ENCODE results near the gene MALAT1. TPM values are rescaled to one million over a fixed set of nuclear protein-coding genes. Genes with fewer than 3 reads are reported as not detected.

The MALAT1 gene
- total and polyA plus RNA-seq, 10 of the 15 experiments (the other 5 are each of a cell fraction or from before 2014, with no cell fraction given): 448 to 8,160 (median 2,019) TPM

DNA sequence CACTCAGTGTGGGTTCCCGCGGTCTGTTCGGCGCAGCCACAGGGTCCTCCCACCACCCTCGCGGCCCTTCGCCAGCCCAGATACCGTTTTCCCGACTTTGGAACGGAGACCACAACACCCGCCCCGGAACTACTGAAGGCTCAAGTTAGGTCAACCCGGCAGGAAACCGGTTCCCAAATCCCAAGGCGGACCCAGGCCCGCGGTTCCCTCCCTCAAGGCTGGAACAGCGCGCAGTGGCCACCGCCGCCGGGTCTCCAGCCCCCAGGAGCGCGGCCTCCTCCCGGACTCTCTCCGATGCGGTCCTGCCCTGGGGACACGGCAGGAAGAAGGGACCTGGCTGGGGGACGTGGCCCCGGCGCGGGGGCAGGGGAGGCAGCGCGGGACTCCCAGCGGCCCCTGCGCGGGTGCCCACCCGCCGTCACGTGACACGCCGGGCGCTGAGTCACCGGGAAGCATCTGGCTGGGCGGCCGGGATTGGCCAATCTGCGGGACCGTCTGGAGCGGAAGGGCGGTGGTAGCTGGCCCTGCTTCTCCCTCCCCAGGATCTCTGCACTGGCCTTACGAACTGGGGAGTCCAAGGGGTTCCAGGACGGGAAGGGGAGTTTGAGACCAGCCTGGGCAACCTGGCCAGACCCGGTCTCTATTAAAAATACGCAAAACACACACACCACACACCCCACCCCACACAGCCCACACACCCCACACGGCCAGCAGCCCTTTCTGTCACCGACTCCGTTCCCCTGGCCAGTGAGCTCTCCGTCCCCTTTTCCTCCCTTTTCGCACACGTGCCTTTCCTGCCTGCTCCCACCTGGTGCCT, 21.5 kb upstream of the MALAT1 start:
- ChIA-PET RAD21 (ENCODE audit: unreplicated experiment) (interaction anchor here (0.9 to 6.4 kb wide), 15 partner anchors 8 to 186 kb away, joined by 3 to 208 read pairs (median 5); partner anchors contain the start of gene MALAT1), CTCF (interaction anchor here (0.6 to 14.2 kb wide), 12 partner anchors 8 to 147 kb away, joined by 3 to 728 read pairs (median 4); partner anchors contain the start of gene MALAT1), SMC1A (ENCODE audit: uncharacterized antibody, unreplicated experiment) (interaction anchor here (0.8 to 13.3 kb wide), 8 partner anchors 8 to 63 kb away, joined by 3 to 481 read pairs (median 6); partner anchors contain the start of gene MALAT1), POLR2A (interaction anchor here (0.8 to 8.0 kb wide), 16 partner anchors 12 to 144 kb away, joined by 3 to 429 read pairs (median 6); partner anchors contain the start of genes DPF2, MALAT1 and NEAT1)
- Histone ChIP-seq H3K4me1 (ENCODE audit: control insufficient read depth, insufficient read depth, low read length) (peaks cover 26% of the 10 kb centered on the region), H3K36me3 (ENCODE audit: control insufficient read depth in 2 of 2, insufficient read depth in 2 of 2, low read length in 1 of 2) (no peaks in the 10 kb centered on the region), H3K9ac (ENCODE audit: control insufficient read depth, insufficient read depth, low read length) (peak overlapping the region; percentile 100), H3K4me3 (peak overlapping the region; percentile 79), H4K20me1 (ENCODE audit: control insufficient read depth, insufficient read depth) (no peaks in the 10 kb centered on the region), H3K27ac (ENCODE audit: control insufficient read depth, insufficient read depth) (peak overlapping the region; percentile 100), H2AFZ (ENCODE audit: control insufficient read depth, low read depth, low read length) (peak overlapping the region; percentile 54), H3K9me3 (replicated peaks; ENCODE audit: control insufficient read depth, insufficient read depth, low read length) (no peaks in the 10 kb centered on the region), H3K4me2 (ENCODE audit: control insufficient read depth, insufficient read depth) (peak overlapping the region; percentile 100), H3K27me3 (replicated peaks in 1 of 2; ENCODE audit: control insufficient read depth in 2 of 2, insufficient read depth in 2 of 2, low read length in 1 of 2) (no peaks in the 10 kb centered on the region), H3K79me2 (ENCODE audit: control insufficient read depth, insufficient read depth, low read length) (peaks cover 32% of the 10 kb centered on the region)
- BruUV-seq (replicated peaks): TSS peak; percentile 94
- intact Hi-C loops (cut with micrococcal nuclease; ENCODE audit: unreplicated experiment) (loop anchor here (2.0 kb wide), 1 partner anchor 19 kb away; no protein-coding TSS in a partner anchor), in situ Hi-C loops (cut with MboI) (no loop called here)
- DNase-seq (ENCODE audit: low read depth, low spot score) (no peak), FAIRE-seq (peak; percentile 65), ATAC-seq (peak; percentile 88)
- WGBS (ENCODE audit: insufficient coverage, insufficient replicate concordance, low lambda C conversion rate, missing lambda C conversion rate): under 1% methylated on average over 55 of the region's 60 CpGs
- TF ChIP-seq POLR2AphosphoS2 (IDR thresholded peaks at IDR 0.05; ENCODE audit: low read depth, low read length) (peak; percentile 92), ZZZ3 (IDR thresholded peaks at IDR 0.05; ENCODE audit: control insufficient read depth, insufficient read length, low read depth) (no peak), NFYA (IDR thresholded peaks at IDR 0.05; ENCODE audit: borderline replicate concordance, low read depth, low read length) (no peak), SREBF2 (IDR thresholded peaks at IDR 0.05; ENCODE audit: low read length) (no peak), MEF2B (IDR thresholded peaks at IDR 0.05; ENCODE audit: partially characterized antibody, poor library complexity, severe bottlenecking) (peak; percentile 45), NR2F1 (conservative IDR thresholded peaks at IDR 0.05) (peak; percentile 71), RAD51 (IDR thresholded peaks at IDR 0.05) (peak; percentile 98), TARDBP (IDR thresholded peaks at IDR 0.05; ENCODE audit: borderline replicate concordance) (0 out of 2 replicates have a peak, but pooled peaks have one; percentile 43), MXI1 (IDR thresholded peaks at IDR 0.05; ENCODE audit: low read depth, low read length) (peak; percentile 15; the same call in 1 of the 2 replicates), YBX1 (IDR thresholded peaks at IDR 0.05) (no peak), FOXK2 (IDR thresholded peaks at IDR 0.05) (no peak), TCF3 (IDR thresholded peaks at IDR 0.05; ENCODE audit: borderline replicate concordance, insufficient read depth, low read depth, low read length) (peak; percentile 86), TCF12 (IDR thresholded peaks at IDR 0.05; ENCODE audit: low read depth, low read length) (peak; percentile 80; the same call in 1 of the 2 replicates), MTA2 (IDR thresholded peaks at IDR 0.05; ENCODE audit: low read depth) (peak; percentile 38; the same call in 1 of the 2 replicates), YY1 (IDR thresholded peaks at IDR 0.05; ENCODE audit: low read depth, low read length) (no peak)
- TF ChIP-seq, protein P1, sequence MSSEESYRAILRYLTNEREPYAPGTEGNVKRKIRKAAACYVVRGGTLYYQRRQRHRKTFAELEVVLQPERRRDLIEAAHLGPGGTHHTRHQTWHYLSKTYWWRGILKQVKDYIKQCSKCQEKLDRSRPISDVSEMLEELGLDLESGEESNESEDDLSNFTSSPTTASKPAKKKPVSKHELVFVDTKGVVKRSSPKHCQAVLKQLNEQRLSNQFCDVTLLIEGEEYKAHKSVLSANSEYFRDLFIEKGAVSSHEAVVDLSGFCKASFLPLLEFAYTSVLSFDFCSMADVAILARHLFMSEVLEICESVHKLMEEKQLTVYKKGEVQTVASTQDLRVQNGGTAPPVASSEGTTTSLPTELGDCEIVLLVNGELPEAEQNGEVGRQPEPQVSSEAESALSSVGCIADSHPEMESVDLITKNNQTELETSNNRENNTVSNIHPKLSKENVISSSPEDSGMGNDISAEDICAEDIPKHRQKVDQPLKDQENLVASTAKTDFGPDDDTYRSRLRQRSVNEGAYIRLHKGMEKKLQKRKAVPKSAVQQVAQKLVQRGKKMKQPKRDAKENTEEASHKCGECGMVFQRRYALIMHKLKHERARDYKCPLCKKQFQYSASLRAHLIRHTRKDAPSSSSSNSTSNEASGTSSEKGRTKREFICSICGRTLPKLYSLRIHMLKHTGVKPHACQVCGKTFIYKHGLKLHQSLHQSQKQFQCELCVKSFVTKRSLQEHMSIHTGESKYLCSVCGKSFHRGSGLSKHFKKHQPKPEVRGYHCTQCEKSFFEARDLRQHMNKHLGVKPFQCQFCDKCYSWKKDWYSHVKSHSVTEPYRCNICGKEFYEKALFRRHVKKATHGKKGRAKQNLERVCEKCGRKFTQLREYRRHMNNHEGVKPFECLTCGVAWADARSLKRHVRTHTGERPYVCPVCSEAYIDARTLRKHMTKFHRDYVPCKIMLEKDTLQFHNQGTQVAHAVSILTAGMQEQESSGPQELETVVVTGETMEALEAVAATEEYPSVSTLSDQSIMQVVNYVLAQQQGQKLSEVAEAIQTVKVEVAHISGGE (CRISPR knock-in tag; IDR thresholded peaks at IDR 0.05): peak; percentile 53; the same call in 1 of the 2 replicates
- TF ChIP-seq, protein P2, sequence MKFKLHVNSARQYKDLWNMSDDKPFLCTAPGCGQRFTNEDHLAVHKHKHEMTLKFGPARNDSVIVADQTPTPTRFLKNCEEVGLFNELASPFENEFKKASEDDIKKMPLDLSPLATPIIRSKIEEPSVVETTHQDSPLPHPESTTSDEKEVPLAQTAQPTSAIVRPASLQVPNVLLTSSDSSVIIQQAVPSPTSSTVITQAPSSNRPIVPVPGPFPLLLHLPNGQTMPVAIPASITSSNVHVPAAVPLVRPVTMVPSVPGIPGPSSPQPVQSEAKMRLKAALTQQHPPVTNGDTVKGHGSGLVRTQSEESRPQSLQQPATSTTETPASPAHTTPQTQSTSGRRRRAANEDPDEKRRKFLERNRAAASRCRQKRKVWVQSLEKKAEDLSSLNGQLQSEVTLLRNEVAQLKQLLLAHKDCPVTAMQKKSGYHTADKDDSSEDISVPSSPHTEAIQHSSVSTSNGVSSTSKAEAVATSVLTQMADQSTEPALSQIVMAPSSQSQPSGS (IDR thresholded peaks at IDR 0.05; ENCODE audit: low read length): no peak
- TF ChIP-seq, protein P3, sequence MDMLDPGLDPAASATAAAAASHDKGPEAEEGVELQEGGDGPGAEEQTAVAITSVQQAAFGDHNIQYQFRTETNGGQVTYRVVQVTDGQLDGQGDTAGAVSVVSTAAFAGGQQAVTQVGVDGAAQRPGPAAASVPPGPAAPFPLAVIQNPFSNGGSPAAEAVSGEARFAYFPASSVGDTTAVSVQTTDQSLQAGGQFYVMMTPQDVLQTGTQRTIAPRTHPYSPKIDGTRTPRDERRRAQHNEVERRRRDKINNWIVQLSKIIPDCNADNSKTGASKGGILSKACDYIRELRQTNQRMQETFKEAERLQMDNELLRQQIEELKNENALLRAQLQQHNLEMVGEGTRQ (IDR thresholded peaks at IDR 0.05; ENCODE audit: borderline replicate concordance, low read depth, low read length): peak; percentile 89

Data from GM12878 (cell line).